ENCODE results near the gene MAGOH.

Gene MAGOH

DNA sequence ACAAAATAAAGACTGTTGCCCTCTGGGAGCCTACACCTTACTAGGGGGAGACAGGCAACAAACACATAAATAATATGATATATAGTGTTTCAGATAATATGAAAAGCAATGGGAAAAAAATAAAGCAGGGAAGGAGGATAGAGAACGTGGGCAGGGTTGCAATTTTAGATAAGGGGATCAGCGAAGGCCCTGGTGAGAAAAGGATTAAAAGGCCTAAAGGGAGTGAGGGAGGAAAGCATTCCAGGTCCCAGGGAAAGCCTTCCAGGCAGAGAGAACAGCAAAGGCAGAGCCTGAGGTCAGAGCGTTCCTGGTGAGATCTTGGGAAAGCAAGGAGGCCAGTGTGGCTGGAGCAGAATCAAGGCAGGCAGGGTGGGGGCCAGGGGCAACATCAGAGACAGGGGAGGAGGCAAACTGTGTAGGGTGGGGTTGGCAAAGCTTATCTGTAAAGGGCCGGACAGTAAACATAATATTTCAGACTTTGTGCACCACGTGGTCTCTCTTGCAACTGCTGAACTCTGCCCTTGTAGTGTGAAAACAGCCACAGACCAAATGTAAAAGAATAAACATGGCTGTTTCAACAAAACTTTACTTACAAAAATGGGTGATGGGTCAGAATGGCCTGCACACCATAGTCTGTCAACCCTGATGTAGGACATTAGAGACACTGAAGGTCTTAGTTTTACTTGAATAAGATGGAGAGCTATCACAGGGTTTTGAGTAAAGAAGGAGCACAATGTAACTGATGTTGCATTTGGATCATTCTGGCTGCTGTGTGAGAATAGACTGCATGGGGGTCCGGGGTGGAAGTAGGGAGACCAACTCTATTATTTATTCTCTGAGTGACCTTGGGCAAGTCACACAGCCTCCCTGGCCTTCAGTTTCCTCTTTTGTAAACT lies 55.0 kb downstream of the MAGOH start:
- no peak for DNase-seq

GRCh38 chr1:53182716-53183094 lies 55.6 kb downstream of the MAGOH start:
- no peak for DNase-seq

- no peak for DNase-seq
These were observed 56.2 kb downstream of the MAGOH start for GRCh38 chr1:53182111-53182593.

- DNase-seq = no peak
These were observed 57.4 kb downstream of the MAGOH start for GRCh38 chr1:53180951-53181350.

GRCh38 chr1:53180226-53180625 lies 58.1 kb downstream of the MAGOH start:
- DNase-seq = no peak

Data from cortex of kidney (tissue), 1 donor.